ENCODE results near the gene SLC24A3.

SLC24A3 gene

GRCh38 chr20:19371112-19371511 lies 158.7 kb downstream of the SLC24A3 start:
- no peak overlapping the region for H3K4me3 ChIP-seq (replicated peaks; ENCODE audit: low read depth, low read length)
- no peak for TF ChIP-seq CTCF (IDR thresholded peaks at IDR 0.05; ENCODE audit: low read depth, low read length, missing control alignments)
- DNase-seq (ENCODE audit: extremely low read depth, low read depth): no peak

- no peak overlapping the region for H3K4me3 ChIP-seq (replicated peaks; ENCODE audit: low read depth, low read length)
- DNase-seq (ENCODE audit: extremely low read depth, low read depth): no peak
- no peak for TF ChIP-seq CTCF (IDR thresholded peaks at IDR 0.05; ENCODE audit: low read depth, low read length, missing control alignments)
Measured at GRCh38 chr20:19374216-19374615, 161.8 kb downstream of the SLC24A3 start.

GRCh38 chr20:19375395-19375794 lies 163.0 kb downstream of the SLC24A3 start:
- DNase-seq (ENCODE audit: extremely low read depth, low read depth): no peak
- no peak for TF ChIP-seq CTCF (IDR thresholded peaks at IDR 0.05; ENCODE audit: low read depth, low read length, missing control alignments)

GRCh38 chr20:19375801-19376200 lies 163.4 kb downstream of the SLC24A3 start:
- no peak for DNase-seq (ENCODE audit: extremely low read depth, low read depth)
- TF ChIP-seq CTCF (IDR thresholded peaks at IDR 0.05; ENCODE audit: low read depth, low read length, missing control alignments): no peak
- no peak overlapping the region for H3K4me3 ChIP-seq (replicated peaks; ENCODE audit: low read depth, low read length)

More at GRCh38 chr20:19375395-19375794, 163.0 kb downstream of the SLC24A3 start:
- no peak overlapping the region for H3K4me3 ChIP-seq (replicated peaks; ENCODE audit: low read depth, low read length)

GRCh38 chr20:19376451-19377229 lies 164.2 kb downstream of the SLC24A3 start:
- H3K4me3 ChIP-seq (replicated peaks; ENCODE audit: low read depth, low read length): no peak overlapping the region
- TF ChIP-seq CTCF (IDR thresholded peaks at IDR 0.05; ENCODE audit: low read depth, low read length, missing control alignments): no peak
- DNase-seq (ENCODE audit: extremely low read depth, low read depth): no peak

- DNase-seq (ENCODE audit: extremely low read depth, low read depth): no peak
- no peak for TF ChIP-seq CTCF (IDR thresholded peaks at IDR 0.05; ENCODE audit: low read depth, low read length, missing control alignments)
- H3K4me3 ChIP-seq (replicated peaks; ENCODE audit: low read depth, low read length): no peak overlapping the region
Measured at GRCh38 chr20:19378058-19378457, 165.6 kb downstream of the SLC24A3 start.

- no peak for DNase-seq (ENCODE audit: extremely low read depth, low read depth)
- TF ChIP-seq CTCF (IDR thresholded peaks at IDR 0.05; ENCODE audit: low read depth, low read length, missing control alignments): no peak
- H3K4me3 ChIP-seq (replicated peaks; ENCODE audit: low read depth, low read length): no peak overlapping the region
Measured at GRCh38 chr20:19380211-19380610, 167.8 kb downstream of the SLC24A3 start.
